Calu3 (cell line): ENCODE measurements around the gene GRID2. TPM values are rescaled to one million over a fixed set of nuclear protein-coding genes. Genes with fewer than 3 reads are reported as not detected.

Source experiments
- BruUV-seq: library from RNA; stranded (reverse); fragments of 400-500 nt; replicated peaks from 2 replicates; lab custom pipeline; 2021; lab: Mats Ljungman, UMichigan
- CTCF ChIA-PET: fragments of 300-600 bp; sonication (Branson Sonifier 250); formaldehyde crosslinking; loops from one replicate; lab custom pipeline; 2022; ENCODE audit warnings: antibody characterized with exemption; lab: Charles Lee
- DNase-seq: peaks from one replicate; pipeline ENCODE4 v3.0.0; 2022
- H3K27ac Mint-ChIP-seq: one replicate; pipeline ENCODE4 v1.8.0; 2022; ENCODE audit warnings: mixed read lengths; ENCODE audit not compliant: unreplicated experiment
- H3K27me3 Mint-ChIP-seq: one replicate; pipeline ENCODE4 v1.8.0; 2022; ENCODE audit warnings: mixed read lengths; ENCODE audit not compliant: unreplicated experiment
- H3K36me3 Mint-ChIP-seq: one replicate; pipeline ENCODE4 v1.8.0; 2022; ENCODE audit warnings: mild to moderate bottlenecking, moderate library complexity, mixed read lengths; ENCODE audit not compliant: insufficient read depth, unreplicated experiment
- H3K4me1 Mint-ChIP-seq: one replicate; pipeline ENCODE4 v1.8.0; 2022; ENCODE audit warnings: mild to moderate bottlenecking, low read depth, mixed read lengths; ENCODE audit not compliant: unreplicated experiment
- H3K4me3 Mint-ChIP-seq: one replicate; pipeline ENCODE4 v1.8.0; 2022; ENCODE audit warnings: mild to moderate bottlenecking, low read depth, moderate library complexity, mixed read lengths; ENCODE audit not compliant: unreplicated experiment
- H3K9me3 Mint-ChIP-seq: one replicate; pipeline ENCODE4 v1.8.0; 2022; ENCODE audit warnings: low read depth, mixed read lengths; ENCODE audit not compliant: unreplicated experiment
- intact Hi-C: fragments of 100-400 bp; cut with micrococcal nuclease; formaldehyde crosslinking; loops from one replicate; pipeline ENCODE4 v1.10.0; 2022; ENCODE audit not compliant: unreplicated experiment
- total RNA-seq: library from RNA; stranded (reverse); gene quantifications from 2 replicates; pipeline ENCODE4 v1.2.3, GENCODE V29; 2022
- TF ChIP-seq, protein P1 (sequence below): fragments of 200-600 bp; IDR thresholded peaks from one replicate; pipeline ENCODE4 v1.8.0; 2022; ENCODE audit warnings: antibody characterized with exemption; ENCODE audit not compliant: unreplicated experiment

Gene GRID2
- total RNA-seq, 1 experiment from 2014 or later = not detected

DNA sequence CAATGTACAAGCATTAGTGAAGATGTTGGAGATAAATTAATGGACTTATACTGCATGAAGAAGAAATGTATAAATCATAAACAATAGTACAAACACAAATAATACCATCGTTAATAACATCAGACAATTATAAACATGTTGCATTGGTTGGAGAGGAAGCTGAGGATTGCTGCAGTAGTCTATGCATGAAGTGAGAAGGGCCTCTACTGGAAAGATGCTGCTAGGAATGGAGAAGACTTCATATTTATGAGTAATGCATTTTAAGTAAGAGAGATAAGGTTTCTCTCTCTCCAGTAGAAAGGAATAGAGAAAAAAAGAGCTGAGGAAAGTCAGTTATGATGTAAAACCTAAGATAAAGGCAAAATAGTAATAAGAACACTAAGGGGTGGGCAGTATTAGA lies 247.8 kb downstream of the GRID2 start:
- H3K27ac Mint-ChIP-seq = no peak overlapping the region
- TF ChIP-seq, protein P1, sequence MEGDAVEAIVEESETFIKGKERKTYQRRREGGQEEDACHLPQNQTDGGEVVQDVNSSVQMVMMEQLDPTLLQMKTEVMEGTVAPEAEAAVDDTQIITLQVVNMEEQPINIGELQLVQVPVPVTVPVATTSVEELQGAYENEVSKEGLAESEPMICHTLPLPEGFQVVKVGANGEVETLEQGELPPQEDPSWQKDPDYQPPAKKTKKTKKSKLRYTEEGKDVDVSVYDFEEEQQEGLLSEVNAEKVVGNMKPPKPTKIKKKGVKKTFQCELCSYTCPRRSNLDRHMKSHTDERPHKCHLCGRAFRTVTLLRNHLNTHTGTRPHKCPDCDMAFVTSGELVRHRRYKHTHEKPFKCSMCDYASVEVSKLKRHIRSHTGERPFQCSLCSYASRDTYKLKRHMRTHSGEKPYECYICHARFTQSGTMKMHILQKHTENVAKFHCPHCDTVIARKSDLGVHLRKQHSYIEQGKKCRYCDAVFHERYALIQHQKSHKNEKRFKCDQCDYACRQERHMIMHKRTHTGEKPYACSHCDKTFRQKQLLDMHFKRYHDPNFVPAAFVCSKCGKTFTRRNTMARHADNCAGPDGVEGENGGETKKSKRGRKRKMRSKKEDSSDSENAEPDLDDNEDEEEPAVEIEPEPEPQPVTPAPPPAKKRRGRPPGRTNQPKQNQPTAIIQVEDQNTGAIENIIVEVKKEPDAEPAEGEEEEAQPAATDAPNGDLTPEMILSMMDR = no peak
- H3K4me3 Mint-ChIP-seq = no peak overlapping the region
- H3K36me3 Mint-ChIP-seq = no peaks in the 10 kb centered on the region
- no peaks in the 10 kb centered on the region for H3K4me1 Mint-ChIP-seq
- H3K27me3 Mint-ChIP-seq = no peaks in the 10 kb centered on the region
- DNase-seq = no peak
- intact Hi-C loops = no loop called here
- CTCF ChIA-PET = no interaction called here
- no TSS peak for BruUV-seq
- H3K9me3 Mint-ChIP-seq = no peaks in the 10 kb centered on the region

DNA sequence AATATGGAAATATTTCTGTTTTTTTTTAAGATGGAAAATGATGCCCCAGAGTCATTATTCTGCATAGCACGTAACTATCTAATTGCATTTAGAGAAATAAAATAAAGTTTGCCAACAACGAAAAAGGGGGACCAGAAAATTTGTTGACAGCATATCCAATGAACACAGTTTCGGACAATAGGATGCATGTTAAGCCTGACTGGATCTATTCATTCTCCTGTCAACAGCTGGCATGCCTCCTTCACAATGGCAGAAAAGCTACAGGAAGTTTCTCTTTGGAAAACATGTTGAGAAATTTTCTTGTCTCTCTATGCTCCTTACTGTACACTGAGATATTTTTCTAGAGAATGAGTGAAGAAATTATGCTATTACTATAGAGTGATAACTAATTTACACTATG lies 262.5 kb downstream of the GRID2 start:
- CTCF ChIA-PET = no interaction called here
- Mint-ChIP-seq H3K4me1 (no peaks in the 10 kb centered on the region), H3K4me3 (no peak overlapping the region), H3K36me3 (no peaks in the 10 kb centered on the region), H3K27ac (no peak overlapping the region), H3K9me3 (no peaks in the 10 kb centered on the region), H3K27me3 (no peaks in the 10 kb centered on the region)
- intact Hi-C loops = no loop called here
- no TSS peak for BruUV-seq
- DNase-seq = no peak
- TF ChIP-seq, protein P1 = no peak

DNA sequence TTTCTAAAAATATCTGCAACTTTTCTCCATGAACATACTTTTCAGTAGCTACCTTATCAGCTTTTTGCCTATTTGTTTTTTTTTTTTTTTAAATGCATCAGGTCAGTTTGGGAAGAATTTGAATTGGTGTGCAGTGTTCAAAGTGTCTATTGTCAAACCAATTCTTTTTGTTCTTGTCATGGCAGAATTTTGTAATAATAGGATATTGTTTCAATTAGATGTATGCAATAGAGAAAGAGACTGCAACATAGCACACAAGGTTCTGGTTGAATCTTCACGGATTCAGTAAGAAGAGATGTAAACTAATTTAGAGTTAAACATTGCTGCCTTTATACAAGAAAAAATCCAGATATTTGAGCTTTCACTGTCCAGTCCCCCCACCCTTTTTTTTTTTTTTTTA lies 277.1 kb downstream of the GRID2 start:
- CTCF ChIA-PET = interaction anchor here (0.8 kb wide), 1 partner anchor 18 kb away, joined by 5 read pairs; no protein-coding TSS in a partner anchor
- intact Hi-C loops = no loop called here
- no peak overlapping the region for H3K4me3 Mint-ChIP-seq
- peaks cover 6% of the 10 kb centered on the region for H3K9me3 Mint-ChIP-seq
- no TSS peak for BruUV-seq
- H3K27me3 Mint-ChIP-seq = no peaks in the 10 kb centered on the region
- DNase-seq = no peak
- H3K36me3 Mint-ChIP-seq = no peaks in the 10 kb centered on the region
- no peaks in the 10 kb centered on the region for H3K4me1 Mint-ChIP-seq
- H3K27ac Mint-ChIP-seq = no peak overlapping the region
- TF ChIP-seq, protein P1 = no peak

DNA sequence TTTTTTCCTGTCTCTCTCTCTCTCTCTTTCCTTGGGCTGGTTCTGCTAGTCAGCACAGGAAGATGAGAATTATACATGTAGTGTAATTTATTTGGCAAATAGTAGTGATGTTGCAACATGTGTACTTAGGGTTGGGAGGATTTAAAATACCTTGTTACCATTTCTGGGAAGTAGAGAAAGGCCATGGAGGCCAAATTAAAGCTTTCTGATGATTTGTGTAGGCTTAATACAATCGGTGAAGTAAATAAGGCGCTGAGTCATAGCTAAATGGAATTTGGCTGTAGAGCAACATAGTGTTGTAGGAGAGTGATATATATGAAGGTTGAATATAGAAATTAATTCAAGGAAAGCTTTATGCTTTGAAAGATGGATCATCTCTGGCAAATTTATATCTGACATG lies 295.3 kb downstream of the GRID2 start:
- Mint-ChIP-seq H3K27ac (no peak overlapping the region), H3K36me3 (no peaks in the 10 kb centered on the region), H3K4me3 (no peak overlapping the region), H3K27me3 (no peaks in the 10 kb centered on the region), H3K9me3 (no peaks in the 10 kb centered on the region), H3K4me1 (peaks cover 7% of the 10 kb centered on the region)
- intact Hi-C loops = no loop called here
- TF ChIP-seq, protein P1 = no peak
- CTCF ChIA-PET = no interaction called here
- no TSS peak for BruUV-seq
- DNase-seq = no peak
